GM23338 (cell line): Measurements from ENCODE around the gene MYOD1. TPM values are rescaled to one million over a fixed set of nuclear protein-coding genes. Genes with fewer than 3 reads are reported as not detected.

ENCODE experiments used
- ATAC-seq: fragments of 200-7000 bp; cut with Tn5 transposase; 3 replicates; pipeline ENCODE4 v1.9.1; 2020
- DNase-seq: peaks from one replicate; pipeline ENCODE4 v3.0.0-alpha.2; 2015; ENCODE audit warnings: low spot score
- H2AFZ ChIP-seq: fragments of 200-600 bp; sonication (generic); 2 replicates; pipeline ENCODE4 v1.8.0; 2016; ENCODE audit warnings: antibody characterized with exemption, mild to moderate bottlenecking, moderate library complexity
- H3F3A ChIP-seq: fragments of 200-600 bp; sonication (generic); replicated peaks from 2 replicates; pipeline ENCODE4 v1.8.0; 2017; ENCODE audit warnings: antibody characterized with exemption, mixed run types, low read depth
- H3K27ac ChIP-seq: fragments of 200-600 bp; sonication (generic); 2 replicates; pipeline ENCODE4 v1.6.1; 2016; ENCODE audit warnings: low read depth
- H3K27me3 ChIP-seq: fragments of 200-600 bp; sonication (generic); 2 replicates; pipeline ENCODE4 v1.8.0; 2016; ENCODE audit warnings: mild to moderate bottlenecking, mixed run types, moderate library complexity; ENCODE audit not compliant: insufficient read depth
- H3K36me3 ChIP-seq: fragments of 200-600 bp; sonication (generic); 2 replicates; pipeline ENCODE4 v1.8.0; 2016; ENCODE audit warnings: mild to moderate bottlenecking; ENCODE audit not compliant: insufficient read depth
- H3K4me1 ChIP-seq: fragments of 200-600 bp; sonication (generic); 2 replicates; pipeline ENCODE4 v1.8.0; 2016; ENCODE audit warnings: mild to moderate bottlenecking, moderate library complexity; ENCODE audit not compliant: insufficient read depth
- H3K4me2 ChIP-seq: fragments of 200-600 bp; sonication (generic); 2 replicates; pipeline ENCODE4 v1.7.1; 2017; ENCODE audit warnings: mixed run types
- H3K4me3 ChIP-seq: fragments of 200-600 bp; sonication (generic); 2 replicates; pipeline ENCODE4 v1.6.1; 2016; ENCODE audit warnings: mixed run types
- H3K79me2 ChIP-seq: fragments of 200-600 bp; sonication (generic); replicated peaks from 2 replicates; pipeline ENCODE4 v1.8.0; 2017; ENCODE audit warnings: mild to moderate bottlenecking; ENCODE audit not compliant: insufficient read depth
- H3K9me2 ChIP-seq: fragments of 200-600 bp; sonication (generic); 2 replicates; pipeline ENCODE4 v1.8.0; 2017; ENCODE audit not compliant: insufficient read depth
- H4K20me1 ChIP-seq: fragments of 200-600 bp; sonication (generic); replicated peaks from 2 replicates; pipeline ENCODE4 v1.8.0; 2017; ENCODE audit warnings: mild to moderate bottlenecking; ENCODE audit not compliant: insufficient read depth
- H3K27ac Mint-ChIP-seq: 2 replicates; pipeline ENCODE4 v1.8.0; 2020; ENCODE audit warnings: inconsistent platforms, mild to moderate bottlenecking, moderate library complexity, mixed read lengths
- H3K27me3 Mint-ChIP-seq: 3 replicates; pipeline ENCODE4 v1.8.0; 2022; ENCODE audit warnings: low read depth, mild to moderate bottlenecking, moderate library complexity, mixed read lengths, inconsistent platforms; ENCODE audit not compliant: insufficient read depth, poor library complexity
- H3K36me3 Mint-ChIP-seq: 3 replicates; pipeline ENCODE4 v1.8.0; 2021; ENCODE audit warnings: low read depth, mild to moderate bottlenecking, inconsistent platforms, moderate library complexity, mixed read lengths
- H3K4me1 Mint-ChIP-seq: 3 replicates; pipeline ENCODE4 v1.8.0; 2020; ENCODE audit warnings: mild to moderate bottlenecking, inconsistent platforms, mixed read lengths
- H3K4me3 Mint-ChIP-seq: 3 replicates; pipeline ENCODE4 v1.8.0; 2021; ENCODE audit warnings: moderate library complexity, mild to moderate bottlenecking, inconsistent platforms, mixed read lengths
- H3K9me3 Mint-ChIP-seq: 3 replicates; pipeline ENCODE4 v1.8.0; 2020; ENCODE audit warnings: moderate library complexity, mild to moderate bottlenecking, inconsistent platforms, mixed read lengths
- CREB1 ChIP-seq: fragments of 250-450 bp; sonication (Bioruptor Pico); IDR thresholded peaks from 2 replicates; pipeline ENCODE4 v1.5.0; 2020; ENCODE audit warnings: low read depth, mild to moderate bottlenecking, moderate library complexity
- ETS1 ChIP-seq: IDR thresholded peaks from 2 replicates; pipeline ENCODE4 v1.6.1; 2016; ENCODE audit warnings: antibody characterized with exemption
- EZH2 ChIP-seq: fragments of 200-600 bp; sonication (generic); IDR thresholded peaks from one replicate; pipeline ENCODE4 v1.8.0; 2017; ENCODE audit warnings: antibody characterized with exemption, mild to moderate bottlenecking, low read depth; ENCODE audit not compliant: unreplicated experiment
- EZH2phosphoT487 ChIP-seq: fragments of 200-600 bp; sonication (generic); IDR thresholded peaks from one replicate; pipeline ENCODE4 v1.8.1; 2018; ENCODE audit warnings: antibody characterized with exemption; ENCODE audit not compliant: unreplicated experiment
- JUNB ChIP-seq: IDR thresholded peaks from one replicate; pipeline ENCODE4 v1.6.1; 2016; ENCODE audit warnings: antibody characterized with exemption; ENCODE audit not compliant: unreplicated experiment
- NANOG ChIP-seq: IDR thresholded peaks from 2 replicates; pipeline ENCODE4 v1.6.1; 2016; ENCODE audit warnings: antibody characterized with exemption, borderline replicate concordance
- POLR2AphosphoS5 ChIP-seq: IDR thresholded peaks from 2 replicates; pipeline ENCODE4 v1.6.1; 2016; ENCODE audit warnings: antibody characterized with exemption, low read depth
- STAT1 ChIP-seq: IDR thresholded peaks from one replicate; pipeline ENCODE4 v1.6.1; 2016; ENCODE audit warnings: antibody characterized with exemption; ENCODE audit not compliant: unreplicated experiment
- ZNF114 ChIP-seq: fragments of 250-450 bp; sonication (Bioruptor Pico); IDR thresholded peaks from 2 replicates; pipeline ENCODE4 v1.5.0; 2020; ENCODE audit warnings: mild to moderate bottlenecking, moderate library complexity
- ZNF331 ChIP-seq: fragments of 250-450 bp; sonication (Bioruptor Pico); IDR thresholded peaks from 2 replicates; pipeline ENCODE4 v1.5.0; 2020; ENCODE audit warnings: low read depth, mild to moderate bottlenecking, moderate library complexity
- polyA plus RNA-seq: library from polyadenylated mRNA; unstranded; fragments of >200 nt; fragmentation: Nextera tagmentation; extraction: Ambion mirVana; gene quantifications from 2 replicates; pipeline ENCODE4 v1.2.1, GENCODE V29; 2016
- total RNA-seq: library from RNA; depleted of rRNA; stranded (reverse); fragments of >200 nt; shearing (Covaris generic); gene quantifications from 2 replicates; pipeline ENCODE4 v1.2.3, GENCODE V29; 2014
- TF ChIP-seq, protein P1 (sequence below): fragments of 250-450 bp; sonication (Bioruptor Pico); IDR thresholded peaks from 2 replicates; pipeline ENCODE4 v1.5.0; 2020; ENCODE audit warnings: mild to moderate bottlenecking, moderate library complexity
- TF ChIP-seq, protein P2 (sequence below), 2 experiments: fragments of 200-600 bp in 1 of 2; sonication (generic) in 1 of 2; conservative IDR thresholded peaks; 2 replicates each; pipeline versions ENCODE4 v1.5.1 to v1.6.1; 2016 to 2017; ENCODE audit warnings: antibody characterized with exemption in 2 of 2, low read depth in 2 of 2, mild to moderate bottlenecking in 2 of 2, moderate library complexity in 1 of 2
- TF ChIP-seq, protein P3 (sequence below): IDR thresholded peaks from one replicate; pipeline ENCODE4 v1.6.1; 2018; ENCODE audit warnings: antibody characterized with exemption; ENCODE audit not compliant: unreplicated experiment

The MYOD1 gene
- total and polyA plus RNA-seq, 2 experiments from 2014 or later, result not detected

DNA sequence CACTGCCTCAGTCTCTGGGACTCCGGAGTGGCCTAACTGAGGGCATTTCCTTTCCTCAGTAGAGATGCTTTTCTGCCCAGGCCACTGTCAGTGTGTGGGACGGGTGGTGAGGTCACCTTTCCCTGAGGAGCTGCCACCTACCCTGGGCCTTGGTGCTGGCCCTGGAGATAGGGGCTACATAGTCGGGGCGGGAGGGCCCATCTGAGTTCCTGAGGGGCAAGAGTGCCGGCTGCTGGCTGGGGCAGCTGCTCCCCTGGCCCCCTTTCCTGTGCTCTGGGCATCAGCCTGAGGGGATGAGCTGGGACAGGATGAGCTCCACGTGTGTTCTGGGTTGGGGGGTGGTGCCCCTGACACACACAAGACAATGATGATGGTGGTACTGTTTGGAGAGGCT is 20.6 kb downstream of the MYOD1 start:
- H2AFZ ChIP-seq, result no peak overlapping the region
- peaks cover 15% of the 10 kb centered on the region for H3K4me1 ChIP-seq
- no peak overlapping the region for H3K27ac ChIP-seq
- peaks cover 7% of the 10 kb centered on the region for H3K9me3 Mint-ChIP-seq
- peaks cover 49% of the 10 kb centered on the region for H3K27me3 ChIP-seq
- H3K36me3 Mint-ChIP-seq, result no peaks in the 10 kb centered on the region; the same call in 2 of the 3 replicates
- no peaks in the 10 kb centered on the region for H3K9me2 ChIP-seq
- H3K27me3 Mint-ChIP-seq, result peaks cover 35% of the 10 kb centered on the region
- TF ChIP-seq STAT1 (no peak), EZH2 (no peak), CREB1 (CRISPR knock-in tag) (no peak), ZNF331 (CRISPR knock-in tag) (no peak), ZNF114 (CRISPR knock-in tag) (no peak), JUNB (no peak), POLR2AphosphoS5 (no peak), ETS1 (no peak), EZH2phosphoT487 (no peak), NANOG (no peak)
- TF ChIP-seq, protein P1, sequence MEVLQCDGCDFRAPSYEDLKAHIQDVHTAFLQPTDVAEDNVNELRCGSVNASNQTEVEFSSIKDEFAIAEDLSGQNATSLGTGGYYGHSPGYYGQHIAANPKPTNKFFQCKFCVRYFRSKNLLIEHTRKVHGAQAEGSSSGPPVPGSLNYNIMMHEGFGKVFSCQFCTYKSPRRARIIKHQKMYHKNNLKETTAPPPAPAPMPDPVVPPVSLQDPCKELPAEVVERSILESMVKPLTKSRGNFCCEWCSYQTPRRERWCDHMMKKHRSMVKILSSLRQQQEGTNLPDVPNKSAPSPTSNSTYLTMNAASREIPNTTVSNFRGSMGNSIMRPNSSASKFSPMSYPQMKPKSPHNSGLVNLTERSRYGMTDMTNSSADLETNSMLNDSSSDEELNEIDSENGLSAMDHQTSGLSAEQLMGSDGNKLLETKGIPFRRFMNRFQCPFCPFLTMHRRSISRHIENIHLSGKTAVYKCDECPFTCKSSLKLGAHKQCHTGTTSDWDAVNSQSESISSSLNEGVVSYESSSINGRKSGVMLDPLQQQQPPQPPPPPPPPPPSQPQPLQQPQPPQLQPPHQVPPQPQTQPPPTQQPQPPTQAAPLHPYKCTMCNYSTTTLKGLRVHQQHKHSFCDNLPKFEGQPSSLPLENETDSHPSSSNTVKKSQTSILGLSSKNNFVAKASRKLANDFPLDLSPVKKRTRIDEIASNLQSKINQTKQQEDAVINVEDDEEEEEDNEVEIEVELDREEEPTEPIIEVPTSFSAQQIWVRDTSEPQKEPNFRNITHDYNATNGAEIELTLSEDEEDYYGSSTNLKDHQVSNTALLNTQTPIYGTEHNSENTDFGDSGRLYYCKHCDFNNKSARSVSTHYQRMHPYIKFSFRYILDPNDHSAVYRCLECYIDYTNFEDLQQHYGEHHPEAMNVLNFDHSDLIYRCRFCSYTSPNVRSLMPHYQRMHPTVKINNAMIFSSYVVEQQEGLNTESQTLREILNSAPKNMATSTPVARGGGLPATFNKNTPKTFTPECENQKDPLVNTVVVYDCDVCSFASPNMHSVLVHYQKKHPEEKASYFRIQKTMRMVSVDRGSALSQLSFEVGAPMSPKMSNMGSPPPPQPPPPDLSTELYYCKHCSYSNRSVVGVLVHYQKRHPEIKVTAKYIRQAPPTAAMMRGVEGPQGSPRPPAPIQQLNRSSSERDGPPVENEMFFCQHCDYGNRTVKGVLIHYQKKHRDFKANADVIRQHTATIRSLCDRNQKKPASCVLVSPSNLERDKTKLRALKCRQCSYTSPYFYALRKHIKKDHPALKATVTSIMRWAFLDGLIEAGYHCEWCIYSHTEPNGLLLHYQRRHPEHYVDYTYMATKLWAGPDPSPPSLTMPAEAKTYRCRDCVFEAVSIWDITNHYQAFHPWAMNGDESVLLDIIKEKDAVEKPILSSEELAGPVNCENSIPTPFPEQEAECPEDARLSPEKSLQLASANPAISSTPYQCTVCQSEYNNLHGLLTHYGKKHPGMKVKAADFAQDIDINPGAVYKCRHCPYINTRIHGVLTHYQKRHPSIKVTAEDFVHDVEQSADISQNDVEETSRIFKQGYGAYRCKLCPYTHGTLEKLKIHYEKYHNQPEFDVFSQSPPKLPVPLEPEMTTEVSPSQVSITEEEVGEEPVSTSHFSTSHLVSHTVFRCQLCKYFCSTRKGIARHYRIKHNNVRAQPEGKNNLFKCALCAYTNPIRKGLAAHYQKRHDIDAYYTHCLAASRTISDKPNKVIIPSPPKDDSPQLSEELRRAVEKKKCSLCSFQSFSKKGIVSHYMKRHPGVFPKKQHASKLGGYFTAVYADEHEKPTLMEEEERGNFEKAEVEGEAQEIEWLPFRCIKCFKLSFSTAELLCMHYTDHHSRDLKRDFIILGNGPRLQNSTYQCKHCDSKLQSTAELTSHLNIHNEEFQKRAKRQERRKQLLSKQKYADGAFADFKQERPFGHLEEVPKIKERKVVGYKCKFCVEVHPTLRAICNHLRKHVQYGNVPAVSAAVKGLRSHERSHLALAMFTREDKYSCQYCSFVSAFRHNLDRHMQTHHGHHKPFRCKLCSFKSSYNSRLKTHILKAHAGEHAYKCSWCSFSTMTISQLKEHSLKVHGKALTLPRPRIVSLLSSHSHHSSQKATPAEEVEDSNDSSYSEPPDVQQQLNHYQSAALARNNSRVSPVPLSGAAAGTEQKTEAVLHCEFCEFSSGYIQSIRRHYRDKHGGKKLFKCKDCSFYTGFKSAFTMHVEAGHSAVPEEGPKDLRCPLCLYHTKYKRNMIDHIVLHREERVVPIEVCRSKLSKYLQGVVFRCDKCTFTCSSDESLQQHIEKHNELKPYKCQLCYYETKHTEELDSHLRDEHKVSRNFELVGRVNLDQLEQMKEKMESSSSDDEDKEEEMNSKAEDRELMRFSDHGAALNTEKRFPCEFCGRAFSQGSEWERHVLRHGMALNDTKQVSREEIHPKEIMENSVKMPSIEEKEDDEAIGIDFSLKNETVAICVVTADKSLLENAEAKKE (CRISPR knock-in tag), result no peak
- TF ChIP-seq, protein P2, sequence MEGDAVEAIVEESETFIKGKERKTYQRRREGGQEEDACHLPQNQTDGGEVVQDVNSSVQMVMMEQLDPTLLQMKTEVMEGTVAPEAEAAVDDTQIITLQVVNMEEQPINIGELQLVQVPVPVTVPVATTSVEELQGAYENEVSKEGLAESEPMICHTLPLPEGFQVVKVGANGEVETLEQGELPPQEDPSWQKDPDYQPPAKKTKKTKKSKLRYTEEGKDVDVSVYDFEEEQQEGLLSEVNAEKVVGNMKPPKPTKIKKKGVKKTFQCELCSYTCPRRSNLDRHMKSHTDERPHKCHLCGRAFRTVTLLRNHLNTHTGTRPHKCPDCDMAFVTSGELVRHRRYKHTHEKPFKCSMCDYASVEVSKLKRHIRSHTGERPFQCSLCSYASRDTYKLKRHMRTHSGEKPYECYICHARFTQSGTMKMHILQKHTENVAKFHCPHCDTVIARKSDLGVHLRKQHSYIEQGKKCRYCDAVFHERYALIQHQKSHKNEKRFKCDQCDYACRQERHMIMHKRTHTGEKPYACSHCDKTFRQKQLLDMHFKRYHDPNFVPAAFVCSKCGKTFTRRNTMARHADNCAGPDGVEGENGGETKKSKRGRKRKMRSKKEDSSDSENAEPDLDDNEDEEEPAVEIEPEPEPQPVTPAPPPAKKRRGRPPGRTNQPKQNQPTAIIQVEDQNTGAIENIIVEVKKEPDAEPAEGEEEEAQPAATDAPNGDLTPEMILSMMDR (conservative IDR thresholded peaks at IDR 0.05; ENCODE audit: low read depth in 2 of 2), result no peak
- TF ChIP-seq, protein P3, sequence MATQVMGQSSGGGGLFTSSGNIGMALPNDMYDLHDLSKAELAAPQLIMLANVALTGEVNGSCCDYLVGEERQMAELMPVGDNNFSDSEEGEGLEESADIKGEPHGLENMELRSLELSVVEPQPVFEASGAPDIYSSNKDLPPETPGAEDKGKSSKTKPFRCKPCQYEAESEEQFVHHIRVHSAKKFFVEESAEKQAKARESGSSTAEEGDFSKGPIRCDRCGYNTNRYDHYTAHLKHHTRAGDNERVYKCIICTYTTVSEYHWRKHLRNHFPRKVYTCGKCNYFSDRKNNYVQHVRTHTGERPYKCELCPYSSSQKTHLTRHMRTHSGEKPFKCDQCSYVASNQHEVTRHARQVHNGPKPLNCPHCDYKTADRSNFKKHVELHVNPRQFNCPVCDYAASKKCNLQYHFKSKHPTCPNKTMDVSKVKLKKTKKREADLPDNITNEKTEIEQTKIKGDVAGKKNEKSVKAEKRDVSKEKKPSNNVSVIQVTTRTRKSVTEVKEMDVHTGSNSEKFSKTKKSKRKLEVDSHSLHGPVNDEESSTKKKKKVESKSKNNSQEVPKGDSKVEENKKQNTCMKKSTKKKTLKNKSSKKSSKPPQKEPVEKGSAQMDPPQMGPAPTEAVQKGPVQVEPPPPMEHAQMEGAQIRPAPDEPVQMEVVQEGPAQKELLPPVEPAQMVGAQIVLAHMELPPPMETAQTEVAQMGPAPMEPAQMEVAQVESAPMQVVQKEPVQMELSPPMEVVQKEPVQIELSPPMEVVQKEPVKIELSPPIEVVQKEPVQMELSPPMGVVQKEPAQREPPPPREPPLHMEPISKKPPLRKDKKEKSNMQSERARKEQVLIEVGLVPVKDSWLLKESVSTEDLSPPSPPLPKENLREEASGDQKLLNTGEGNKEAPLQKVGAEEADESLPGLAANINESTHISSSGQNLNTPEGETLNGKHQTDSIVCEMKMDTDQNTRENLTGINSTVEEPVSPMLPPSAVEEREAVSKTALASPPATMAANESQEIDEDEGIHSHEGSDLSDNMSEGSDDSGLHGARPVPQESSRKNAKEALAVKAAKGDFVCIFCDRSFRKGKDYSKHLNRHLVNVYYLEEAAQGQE, result no peak
- peaks cover 11% of the 10 kb centered on the region for H3K4me1 Mint-ChIP-seq
- H3F3A ChIP-seq, result no peaks in the 10 kb centered on the region
- H3K27ac Mint-ChIP-seq, result no peak overlapping the region
- H3K36me3 ChIP-seq, result no peaks in the 10 kb centered on the region; the same call in 1 of the 2 replicates
- no peaks in the 10 kb centered on the region for H3K79me2 ChIP-seq
- peaks cover 7% of the 10 kb centered on the region; the same call in 1 of the 2 replicates for H4K20me1 ChIP-seq
- H3K4me3 Mint-ChIP-seq, result no peak overlapping the region
- DNase-seq (no peak), ATAC-seq (no peak)
- H3K4me3 ChIP-seq, result no peak overlapping the region
- H3K4me2 ChIP-seq, result no peak overlapping the region
